Aorta (tissue), 5 donors: Measurements from ENCODE around the gene TMEM263. TPM values are rescaled to one million over a fixed set of nuclear protein-coding genes. Genes with fewer than 3 reads are reported as not detected.

ENCODE experiments used
- ATAC-seq: fragments of 200-7000 bp; cut with Tn5 transposase; one replicate; pipeline ENCODE4 v1.9.1; 2022; ENCODE audit warnings: moderate library complexity; ENCODE audit not compliant: low FRiP score
- DNase-seq, 2 donors: peaks; one replicate each; pipeline ENCODE4 v3.0.0-alpha.2; 2020
- H3K27ac ChIP-seq, 2 donors: one replicate each; pipeline ENCODE4 v1.5.1; 2013; ENCODE audit warnings: low read length in 2 of 2, mild to moderate bottlenecking in 2 of 2, moderate library complexity in 2 of 2, control low read depth in 1 of 2, inconsistent platforms in 1 of 2, low read depth in 1 of 2
- H3K27me3 ChIP-seq, 2 donors: one replicate each; pipeline ENCODE4 v1.6.1; 2013; ENCODE audit warnings: control low read depth in 1 of 2, low read length in 1 of 2, mild to moderate bottlenecking in 1 of 2, moderate library complexity in 1 of 2; ENCODE audit not compliant: insufficient read depth in 2 of 2, control insufficient read depth in 1 of 2
- H3K36me3 ChIP-seq, 2 donors: one replicate each; pipeline ENCODE4 v1.6.1; 2013; ENCODE audit warnings: control low read depth in 1 of 2, low read length in 1 of 2, mild to moderate bottlenecking in 1 of 2; ENCODE audit not compliant: insufficient read depth in 2 of 2, control insufficient read depth in 1 of 2
- H3K4me1 ChIP-seq, 2 donors: one replicate each; pipeline ENCODE4 v1.6.1; 2013; ENCODE audit warnings: low read length in 2 of 2, control low read depth in 1 of 2, mild to moderate bottlenecking in 1 of 2, moderate library complexity in 1 of 2; ENCODE audit not compliant: insufficient read depth in 2 of 2, control insufficient read depth in 1 of 2
- H3K4me3 ChIP-seq, 2 donors: one replicate each; pipeline ENCODE4 v1.5.1; 2013; ENCODE audit warnings: low read length in 2 of 2, control low read depth in 1 of 2, mild to moderate bottlenecking in 1 of 2
- H3K9me3 ChIP-seq: one replicate; pipeline ENCODE4 v1.6.1; 2013; ENCODE audit warnings: mild to moderate bottlenecking, low read length; ENCODE audit not compliant: control insufficient read depth
- WGBS, 2 donors: extraction: QIAGEN DNeasy Blood & Tissue Kit; methylation state at CpG; one replicate each; pipeline ENCODE4 v1.1.7; 2013; 5-methylcytosine and 5-hydroxymethylcytosine counted together
- intact Hi-C, 2 donors: fragments of 100-400 bp; cut with DNase I; formaldehyde crosslinking; loops; one replicate each; pipeline versions ENCODE4 v1.14.2 to v1.15.0; 2022
- long read RNA-seq, 2 donors: library from polyadenylated mRNA; unstranded; transcript quantifications; one replicate each; pipeline ENCODE4 v2.0.0, GENCODE V29; 2020 to 2021
- polyA plus RNA-seq, 2 donors: library from polyadenylated mRNA; stranded (reverse); fragments of 200-250 nt; gene quantifications; one replicate each; pipeline ENCODE4 v1.2.3, GENCODE V29; 2013
- total RNA-seq, 2 donors: library from RNA; stranded (reverse); fragmentation: NEBNext Ultra II Directional; extraction: Animal tissue kit (Norgen Biotek cat#: 25700); gene quantifications; one replicate each; pipeline ENCODE4 v1.2.1, GENCODE V29; 2021
- donor health status: healthy with polysubstance abuse.
- donor health status: Bipolar disorder and iron deficiency.
- donor health status: DM: no; HTN: no; CAD: no.
- donor health status: DM: no; HTN: no; CAD: no.
- donor health status: DM: yes; HTN: yes; CAD: no.

TMEM263 gene
- total RNA-seq (10 to 100 TPM; 55.5 to 78.9 TPM), polyA plus RNA-seq (10 to 100 TPM; 30.2 to 40.2 TPM)
- long read RNA-seq, donor 1, transcript TMEM263-201 (4 exons, 3,362 nt) = major isoform, 20 of 50 reads
- long read RNA-seq, donor 1, transcript TMEM263-204 (3 exons, 3,349 nt) = minor isoform, 17 of 50 reads
- long read RNA-seq, donor 1, partial matches to known transcripts = 0 of 50 reads
- long read RNA-seq, donor 1, other reads (novel, unspliced or antisense) = 12 of 50 reads
- long read RNA-seq, donor 2, transcript TMEM263-201 (4 exons, 3,362 nt) = major isoform, 11 of 28 reads
- long read RNA-seq, donor 2, transcript TMEM263-204 (3 exons, 3,349 nt) = minor isoform, 7 of 28 reads
- long read RNA-seq, donor 2, partial matches to known transcripts = 0 of 28 reads
- long read RNA-seq, donor 2, other reads (novel, unspliced or antisense) = 8 of 28 reads

DNA sequence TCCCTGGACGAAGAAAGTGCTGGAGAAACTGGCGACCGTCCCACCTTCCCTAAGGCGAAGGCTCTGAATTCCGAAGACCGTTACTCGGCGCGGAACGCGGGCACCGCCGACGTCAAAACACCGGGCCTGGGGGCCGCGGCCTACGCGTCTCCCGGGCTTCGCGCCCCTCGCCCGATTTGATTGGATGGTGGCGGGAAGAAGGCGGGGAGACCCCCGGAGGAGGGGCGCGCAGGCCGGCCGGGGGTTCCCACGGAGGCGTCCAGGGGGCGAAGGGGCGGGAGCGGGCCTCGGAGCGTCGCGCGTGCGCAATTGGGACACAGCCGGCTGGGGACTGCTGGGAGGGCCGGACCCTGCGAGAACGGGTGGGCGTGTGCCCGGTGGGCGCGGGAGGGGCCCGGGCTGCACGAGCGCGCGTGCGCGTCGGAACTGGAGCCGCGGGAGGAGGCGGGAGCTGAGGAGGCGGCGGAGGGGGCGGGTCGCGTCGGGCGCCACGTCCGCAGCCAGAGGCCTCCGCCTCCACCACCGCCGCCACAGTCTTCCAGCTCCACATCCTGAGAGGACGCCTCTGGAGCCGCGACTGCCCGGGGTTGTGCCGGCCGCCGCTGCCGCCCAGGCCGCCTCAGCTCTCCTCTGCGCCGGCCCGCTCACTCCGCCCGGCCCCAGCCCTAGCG, at the start of gene TMEM263:
Gene TMEM263 (plus strand): TSS at position 531 of the 671 bp plus-strand sequence. CDS start 11,210 bp downstream, outside the sequence.
- 1% methylated on average over 55 to 88 of the region's 88 CpGs for WGBS, 2 donors
- no peaks in the 10 kb centered on the region for H3K36me3 ChIP-seq
- ATAC-seq (peak; percentile 96), DNase-seq (peak; percentile 96 to 99)
- H3K27ac ChIP-seq = peak within 1 kb of the TSS; percentile 72 to 89
- peaks cover 0 to 2% of the 10 kb centered on the region in 2 donors for H3K4me1 ChIP-seq
- intact Hi-C loops = loop anchor here (1.0 to 5.0 kb wide), 4 partner anchors 32 to 181 kb away; partner anchors contain the start of genes CRY1 (in 2 of the 2), MTERF2 (in 1 of the 2) and RIC8B (in 1 of the 2)
- peak within 1 kb of the TSS; percentile 74 to 95 for H3K4me3 ChIP-seq
- no peaks in the 10 kb centered on the region for H3K27me3 ChIP-seq
- H3K9me3 ChIP-seq = no peaks in the 10 kb centered on the region

DNA sequence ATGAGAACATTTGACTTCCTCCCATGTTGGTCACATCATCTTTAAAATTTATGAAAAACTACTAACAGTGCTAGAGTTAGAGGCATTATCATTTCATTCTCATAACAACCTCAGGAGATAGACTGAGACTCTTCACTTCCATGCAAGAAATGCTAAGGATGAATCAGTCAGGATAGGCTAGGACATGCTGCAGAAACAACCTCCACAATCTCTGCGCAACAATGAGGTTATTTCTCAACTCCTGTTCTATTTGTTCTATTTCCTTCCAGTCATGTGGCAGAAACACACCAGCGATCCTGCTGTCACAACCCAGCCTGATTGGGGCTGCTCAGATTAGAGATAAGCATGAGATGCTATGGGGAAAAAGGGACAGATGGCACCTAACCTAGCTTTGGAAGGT, 49.0 kb upstream of the TMEM263 start:
- DNase-seq (no peak), ATAC-seq (no peak)
- WGBS, 2 donors = 85 to 92% methylated on average over 2 of the region's 2 CpGs
- no peaks in the 10 kb centered on the region for H3K27me3 ChIP-seq
- no peaks in the 10 kb centered on the region for H3K36me3 ChIP-seq
- H3K27ac ChIP-seq = no peak overlapping the region
- H3K9me3 ChIP-seq = no peaks in the 10 kb centered on the region
- H3K4me3 ChIP-seq = no peak overlapping the region
- no peaks in the 10 kb centered on the region for H3K4me1 ChIP-seq
- intact Hi-C loops = no loop called here

DNA sequence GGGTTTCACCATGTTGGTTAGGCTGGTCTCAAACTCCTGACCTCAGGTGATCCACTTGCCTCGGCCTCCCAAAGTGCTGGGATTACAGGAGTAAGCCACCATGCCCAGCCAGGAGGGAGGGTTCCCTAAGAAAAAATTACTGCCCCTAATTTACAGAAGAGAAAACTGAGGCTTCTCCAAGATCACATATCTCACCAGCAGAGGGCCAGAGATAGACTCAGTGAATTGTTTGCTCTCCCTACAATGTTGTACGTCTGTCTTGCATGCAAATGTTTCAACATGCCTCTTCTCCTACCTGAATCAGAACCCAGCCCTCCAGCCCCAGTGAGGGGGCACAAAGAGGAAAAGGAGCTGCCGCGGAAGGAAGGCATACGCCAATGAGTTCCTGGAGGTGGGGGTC, 48.3 kb upstream of the TMEM263 start:
- intact Hi-C loops = no loop called here
- Histone ChIP-seq H3K4me3 (no peak overlapping the region), H3K9me3 (no peaks in the 10 kb centered on the region), H3K4me1 (no peaks in the 10 kb centered on the region), H3K36me3 (no peaks in the 10 kb centered on the region), H3K27me3 (no peaks in the 10 kb centered on the region), H3K27ac (no peak overlapping the region)
- DNase-seq (no peak), ATAC-seq (no peak)
- WGBS, 2 donors = 73 to 80% methylated on average over 5 of the region's 5 CpGs

DNA sequence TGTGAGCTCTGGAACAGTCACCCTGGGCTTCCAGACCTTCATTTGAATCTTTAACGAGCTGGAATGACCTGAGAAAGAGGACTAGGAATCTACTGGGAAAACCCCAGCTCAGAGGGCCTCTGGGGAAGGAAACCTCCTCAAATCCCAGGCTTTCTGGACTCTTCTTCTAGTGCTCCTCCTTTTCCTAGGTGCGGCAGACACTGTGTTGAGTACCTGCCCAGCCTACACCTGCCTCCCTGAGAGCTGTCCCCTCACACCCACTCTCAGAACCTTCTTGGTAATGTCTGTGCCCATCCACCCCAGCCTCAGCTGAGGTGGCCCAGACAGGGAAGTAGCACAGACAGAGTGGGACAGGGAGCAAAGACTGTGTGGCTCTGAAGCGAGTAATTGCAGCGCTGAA, 47.9 kb upstream of the TMEM263 start:
- intact Hi-C loops = no loop called here
- no peak overlapping the region for H3K27ac ChIP-seq
- H3K4me1 ChIP-seq = no peaks in the 10 kb centered on the region
- H3K27me3 ChIP-seq = no peaks in the 10 kb centered on the region
- H3K9me3 ChIP-seq = no peaks in the 10 kb centered on the region
- no peak for ATAC-seq
- H3K4me3 ChIP-seq = no peak overlapping the region
- DNase-seq = no peak
- H3K36me3 ChIP-seq = no peaks in the 10 kb centered on the region
- WGBS, 2 donors = 85 to 86% methylated on average over 4 of the region's 4 CpGs

DNA sequence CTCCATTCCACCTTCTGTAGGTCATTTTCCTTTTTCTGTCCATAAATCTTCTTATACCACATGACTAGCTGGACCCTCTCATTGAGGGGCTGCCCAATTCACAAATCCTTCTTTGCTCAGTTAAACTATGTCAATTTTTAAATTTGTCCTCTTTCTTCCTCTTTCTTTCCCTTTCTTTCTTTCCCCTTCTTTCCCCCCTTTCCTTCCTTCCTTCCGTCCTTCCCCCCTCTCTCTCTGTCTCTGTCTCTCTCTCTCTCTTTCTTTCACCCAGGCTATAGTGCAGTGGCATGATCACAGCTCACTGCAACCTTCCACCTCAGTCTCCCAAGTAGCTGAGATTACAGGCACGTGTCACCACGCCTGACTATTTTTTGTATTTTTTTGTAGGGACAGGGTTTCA, 47.1 kb upstream of the TMEM263 start:
- DNase-seq (no peak), ATAC-seq (no peak)
- intact Hi-C loops = no loop called here
- Histone ChIP-seq H3K9me3 (no peaks in the 10 kb centered on the region), H3K4me3 (no peak overlapping the region), H3K27ac (no peak overlapping the region), H3K27me3 (no peaks in the 10 kb centered on the region), H3K4me1 (no peaks in the 10 kb centered on the region), H3K36me3 (no peaks in the 10 kb centered on the region)
- WGBS, 2 donors = 85 to 94% methylated on average over 3 of the region's 3 CpGs

DNA sequence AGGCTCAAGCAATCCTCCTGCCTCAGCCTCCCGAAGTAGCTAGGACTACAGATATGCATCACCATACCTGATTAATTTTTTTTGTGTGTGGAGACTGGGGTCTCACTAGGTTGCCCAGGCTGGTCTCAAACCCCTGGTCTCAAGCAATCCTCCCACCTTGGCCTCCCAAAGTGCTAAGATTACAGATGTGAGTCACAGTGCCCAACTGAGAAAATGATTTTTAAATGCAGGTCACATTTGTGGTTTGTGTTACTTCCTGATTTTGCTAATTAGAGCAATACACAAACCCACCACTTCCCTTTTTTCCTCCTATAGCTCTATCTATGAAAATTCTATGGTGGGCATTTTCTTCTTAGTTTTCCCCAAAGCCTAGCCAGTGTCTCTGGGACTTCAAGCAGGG, 45.5 kb upstream of the TMEM263 start:
- Histone ChIP-seq H3K4me1 (no peaks in the 10 kb centered on the region), H3K36me3 (no peaks in the 10 kb centered on the region), H3K27ac (no peak overlapping the region), H3K9me3 (no peaks in the 10 kb centered on the region), H3K4me3 (no peak overlapping the region), H3K27me3 (no peaks in the 10 kb centered on the region)
- WGBS, 2 donors = 95% methylated on average over 1 of the region's 1 CpG
- no peak for DNase-seq
- intact Hi-C loops = no loop called here
- ATAC-seq = no peak

DNA sequence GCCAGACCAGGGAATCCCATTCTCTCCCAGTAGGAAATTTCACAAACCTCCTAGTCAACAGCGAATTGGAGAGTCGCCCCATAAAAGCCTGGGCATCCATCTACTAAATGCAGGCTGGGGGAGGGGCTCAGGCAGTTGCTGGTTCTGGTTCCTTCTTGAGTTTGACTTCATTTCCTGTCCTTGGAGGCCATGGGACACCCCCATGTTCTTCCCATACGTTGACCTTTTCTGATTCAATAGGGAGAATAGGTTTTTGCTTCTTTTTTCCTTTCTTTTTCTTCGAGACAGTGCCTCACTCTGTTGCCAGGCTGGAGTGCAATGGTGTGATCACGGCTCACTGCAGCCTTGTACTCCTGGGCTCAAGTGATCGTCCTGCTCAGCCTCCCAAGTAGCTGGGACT, 44.1 kb upstream of the TMEM263 start:
- H3K27ac ChIP-seq = no peak overlapping the region
- H3K4me1 ChIP-seq = no peaks in the 10 kb centered on the region
- H3K4me3 ChIP-seq = no peak overlapping the region
- H3K36me3 ChIP-seq = no peaks in the 10 kb centered on the region
- 91% methylated on average over 6 of the region's 6 CpGs for WGBS, 2 donors
- H3K9me3 ChIP-seq = no peaks in the 10 kb centered on the region
- DNase-seq (no peak), ATAC-seq (no peak)
- intact Hi-C loops = no loop called here
- H3K27me3 ChIP-seq = no peaks in the 10 kb centered on the region

DNA sequence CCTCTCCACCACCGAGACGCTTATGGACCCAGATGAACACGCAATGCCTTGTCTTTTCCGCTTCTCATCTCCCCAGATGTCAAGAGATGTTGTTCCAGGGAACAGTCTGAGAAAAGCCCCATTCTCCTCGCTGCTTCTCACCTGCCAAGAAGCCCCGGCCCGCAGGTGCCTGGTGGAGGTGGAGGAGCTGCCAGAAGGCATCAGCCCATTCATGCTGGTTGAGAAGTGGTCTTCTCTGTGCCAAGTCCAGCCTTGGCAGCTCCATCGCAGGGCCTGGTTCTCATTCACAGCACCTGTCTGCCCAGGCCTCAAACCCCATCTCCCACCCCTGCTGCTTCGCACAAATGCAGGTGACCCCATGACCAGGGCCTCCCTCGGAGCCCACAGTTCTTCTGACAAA, 42.3 kb upstream of the TMEM263 start:
- no peak overlapping the region for H3K4me3 ChIP-seq
- ATAC-seq = no peak
- intact Hi-C loops = no loop called here
- H3K36me3 ChIP-seq = no peaks in the 10 kb centered on the region
- H3K27ac ChIP-seq = no peak overlapping the region
- 95 to 97% methylated on average over 10 of the region's 10 CpGs for whole genome bisulfite sequencing, 2 donors
- no peaks in the 10 kb centered on the region for H3K4me1 ChIP-seq
- no peaks in the 10 kb centered on the region for H3K27me3 ChIP-seq
- DNase-seq = no peak
- no peaks in the 10 kb centered on the region for H3K9me3 ChIP-seq
